Measurements from ENCODE around the gene DNAJB6.

The DNAJB6 gene

GRCh38 chr7:157458254-157458633 lies 121.4 kb downstream of the DNAJB6 start:
- no peak for TF ChIP-seq CTCF (IDR thresholded peaks at IDR 0.05)

- TF ChIP-seq CTCF (IDR thresholded peaks at IDR 0.05), result no peak
These were observed 123.2 kb downstream of the DNAJB6 start for GRCh38 chr7:157459966-157460365.

GRCh38 chr7:157460721-157461120 lies 123.9 kb downstream of the DNAJB6 start:
- no peak for TF ChIP-seq CTCF (IDR thresholded peaks at IDR 0.05)

GRCh38 chr7:157461573-157462418 lies 125.0 kb downstream of the DNAJB6 start:
- no peak for TF ChIP-seq CTCF (IDR thresholded peaks at IDR 0.05)

- no peak for TF ChIP-seq CTCF (IDR thresholded peaks at IDR 0.05)
These were observed 125.6 kb downstream of the DNAJB6 start for GRCh38 chr7:157462419-157462771.

GRCh38 chr7:157462840-157463239 lies 126.0 kb downstream of the DNAJB6 start:
- TF ChIP-seq CTCF (IDR thresholded peaks at IDR 0.05), result no peak

GRCh38 chr7:157463245-157463644 lies 126.4 kb downstream of the DNAJB6 start:
- TF ChIP-seq CTCF (IDR thresholded peaks at IDR 0.05), result no peak
